ENCODE results near the gene PHACTR3. TPM values are rescaled to one million over a fixed set of nuclear protein-coding genes. Genes with fewer than 3 reads are reported as not detected.
A peak's percentile ranks its signal among the peaks of the same experiment; 100 is the strongest.

Gene PHACTR3
- total RNA-seq, 2 donors from 2014 or later = 0.86 to 24.2 TPM

DNA sequence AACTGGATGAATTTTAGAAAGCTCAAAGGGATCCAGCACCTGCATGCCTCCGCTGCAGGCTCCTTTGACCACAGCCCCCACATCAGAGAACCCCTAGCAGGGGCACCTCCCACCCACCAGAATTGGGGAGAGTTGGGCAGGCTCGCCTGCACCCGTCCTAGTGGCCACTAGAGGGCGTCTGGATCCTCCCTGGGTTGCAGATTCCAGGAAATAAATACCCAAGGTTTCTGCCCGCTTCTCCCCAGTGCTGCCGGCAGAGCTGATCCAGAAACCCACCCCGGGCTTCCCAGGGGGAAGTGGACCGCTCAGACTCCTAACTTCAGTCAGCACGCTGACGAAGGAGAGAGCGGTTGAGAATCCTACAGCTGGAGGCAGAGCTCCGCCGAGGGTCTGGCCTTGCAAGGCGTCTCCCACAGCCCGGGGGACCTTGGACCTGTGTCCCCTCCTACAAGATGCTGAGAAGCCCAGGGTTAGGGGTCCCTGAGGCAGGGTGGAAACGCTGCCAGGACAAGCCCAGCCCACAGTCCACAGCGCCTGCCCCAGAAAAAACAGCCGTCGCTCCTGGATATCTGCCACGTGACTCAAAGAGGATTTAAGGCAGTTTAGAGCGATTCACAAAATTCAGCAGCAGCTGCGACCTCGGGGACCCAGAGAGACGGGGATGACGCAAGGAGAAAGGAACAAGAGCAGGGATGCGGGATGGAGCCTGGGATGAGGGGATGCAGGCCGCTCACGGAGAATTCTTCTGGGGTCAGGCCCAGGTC, 32.6 kb upstream of the PHACTR3 start:
- no peaks in the 10 kb centered on the region for H3K36me3 ChIP-seq
- TF ChIP-seq, protein P1, sequence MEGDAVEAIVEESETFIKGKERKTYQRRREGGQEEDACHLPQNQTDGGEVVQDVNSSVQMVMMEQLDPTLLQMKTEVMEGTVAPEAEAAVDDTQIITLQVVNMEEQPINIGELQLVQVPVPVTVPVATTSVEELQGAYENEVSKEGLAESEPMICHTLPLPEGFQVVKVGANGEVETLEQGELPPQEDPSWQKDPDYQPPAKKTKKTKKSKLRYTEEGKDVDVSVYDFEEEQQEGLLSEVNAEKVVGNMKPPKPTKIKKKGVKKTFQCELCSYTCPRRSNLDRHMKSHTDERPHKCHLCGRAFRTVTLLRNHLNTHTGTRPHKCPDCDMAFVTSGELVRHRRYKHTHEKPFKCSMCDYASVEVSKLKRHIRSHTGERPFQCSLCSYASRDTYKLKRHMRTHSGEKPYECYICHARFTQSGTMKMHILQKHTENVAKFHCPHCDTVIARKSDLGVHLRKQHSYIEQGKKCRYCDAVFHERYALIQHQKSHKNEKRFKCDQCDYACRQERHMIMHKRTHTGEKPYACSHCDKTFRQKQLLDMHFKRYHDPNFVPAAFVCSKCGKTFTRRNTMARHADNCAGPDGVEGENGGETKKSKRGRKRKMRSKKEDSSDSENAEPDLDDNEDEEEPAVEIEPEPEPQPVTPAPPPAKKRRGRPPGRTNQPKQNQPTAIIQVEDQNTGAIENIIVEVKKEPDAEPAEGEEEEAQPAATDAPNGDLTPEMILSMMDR (IDR thresholded peaks at IDR 0.05) = peak; percentile 96 to 99
- H3K27ac ChIP-seq = peak overlapping the region; percentile 64 to 71
- H3K4me1 ChIP-seq = peaks cover 0 to 12% of the 10 kb centered on the region in 2 donors
- H3K4me3 ChIP-seq = peak overlapping the region; percentile 20 to 51
- no peaks in the 10 kb centered on the region for H3K27me3 ChIP-seq
- no peaks in the 10 kb centered on the region for H3K9me3 ChIP-seq
- peak; percentile 66 for DNase-seq (ENCODE audit: low spot score)

DNA sequence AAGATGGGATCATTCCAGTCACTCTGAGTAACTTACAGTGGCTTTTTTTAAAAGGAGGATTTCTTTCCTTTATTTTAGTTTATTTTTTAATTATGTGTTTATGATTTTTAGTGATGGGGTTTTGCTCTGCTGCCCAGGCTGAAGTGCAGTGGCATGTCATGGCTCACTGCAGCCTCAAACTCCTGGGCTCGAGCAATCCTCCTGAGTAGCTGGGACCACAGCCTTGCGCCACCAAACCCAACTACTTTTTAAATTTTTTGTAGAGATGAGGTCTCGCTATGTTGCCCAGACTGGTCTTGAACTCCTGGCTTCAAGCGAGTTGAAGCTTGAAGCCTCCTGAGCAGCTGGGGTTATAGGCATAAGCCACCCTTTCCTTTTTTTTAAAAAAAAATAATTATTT, 31.8 kb upstream of the PHACTR3 start:
- TF ChIP-seq, protein P1 (IDR thresholded peaks at IDR 0.05) = no peak
- Histone ChIP-seq H3K4me3 (no peak overlapping the region), H3K27me3 (no peaks in the 10 kb centered on the region), H3K4me1 (peaks cover 0 to 16% of the 10 kb centered on the region in 2 donors), H3K36me3 (no peaks in the 10 kb centered on the region), H3K9me3 (no peaks in the 10 kb centered on the region), H3K27ac (no peak overlapping the region)
- no peak for DNase-seq (ENCODE audit: low spot score)

DNA sequence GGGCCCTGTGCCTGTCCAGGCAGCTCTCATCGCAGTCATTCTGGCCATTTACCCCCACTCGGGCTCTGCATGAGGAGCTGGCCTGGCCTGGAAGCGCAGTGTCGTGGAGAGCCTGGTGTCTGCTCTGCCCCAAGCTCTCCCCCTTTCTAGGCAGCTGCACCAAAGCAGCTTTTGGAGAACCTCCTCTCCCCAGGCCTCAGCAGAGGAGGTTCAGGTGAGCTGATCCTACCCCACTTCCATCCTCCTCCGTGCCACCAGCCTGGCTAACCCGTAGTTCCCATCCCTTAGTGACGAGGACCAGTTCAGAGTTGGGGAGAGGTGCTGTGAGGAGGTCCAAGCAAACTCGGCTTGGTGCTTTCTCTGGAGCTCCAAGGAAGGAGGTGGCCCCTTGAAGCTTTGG, 30.5 kb upstream of the PHACTR3 start:
- TF ChIP-seq, protein P1 (IDR thresholded peaks at IDR 0.05) = no peak
- no peaks in the 10 kb centered on the region for H3K36me3 ChIP-seq
- no peak for DNase-seq (ENCODE audit: low spot score)
- no peaks in the 10 kb centered on the region for H3K9me3 ChIP-seq
- H3K27ac ChIP-seq = no peak overlapping the region
- H3K4me3 ChIP-seq = no peak overlapping the region
- H3K4me1 ChIP-seq = peaks cover 0 to 16% of the 10 kb centered on the region in 2 donors
- H3K27me3 ChIP-seq = no peaks in the 10 kb centered on the region

DNA sequence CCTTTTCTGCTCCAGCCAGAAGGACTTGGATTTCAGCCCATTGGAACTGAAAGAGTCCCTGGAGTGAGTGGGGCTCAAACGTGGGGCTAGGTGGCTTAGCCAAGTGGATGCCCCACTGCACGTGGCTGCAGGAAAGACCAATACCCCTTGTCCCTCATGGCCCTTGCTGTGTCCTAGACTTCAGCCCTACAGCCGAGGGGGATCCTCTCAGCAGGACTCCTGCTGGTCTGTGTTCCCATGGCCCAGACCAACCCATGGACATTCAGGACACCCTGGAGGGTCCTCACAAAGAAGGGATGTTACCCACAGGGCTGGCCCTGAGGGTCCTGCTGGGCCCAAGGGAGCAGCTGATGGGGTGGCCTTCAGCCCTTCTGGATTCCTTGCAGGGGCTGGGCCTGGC, 30.0 kb upstream of the PHACTR3 start:
- Histone ChIP-seq H3K4me3 (no peak overlapping the region), H3K4me1 (peaks cover 0 to 16% of the 10 kb centered on the region in 2 donors), H3K9me3 (no peaks in the 10 kb centered on the region), H3K27me3 (no peaks in the 10 kb centered on the region), H3K36me3 (no peaks in the 10 kb centered on the region), H3K27ac (no peak overlapping the region)
- no peak for DNase-seq (ENCODE audit: low spot score)
- TF ChIP-seq, protein P1 (IDR thresholded peaks at IDR 0.05) = no peak

DNA sequence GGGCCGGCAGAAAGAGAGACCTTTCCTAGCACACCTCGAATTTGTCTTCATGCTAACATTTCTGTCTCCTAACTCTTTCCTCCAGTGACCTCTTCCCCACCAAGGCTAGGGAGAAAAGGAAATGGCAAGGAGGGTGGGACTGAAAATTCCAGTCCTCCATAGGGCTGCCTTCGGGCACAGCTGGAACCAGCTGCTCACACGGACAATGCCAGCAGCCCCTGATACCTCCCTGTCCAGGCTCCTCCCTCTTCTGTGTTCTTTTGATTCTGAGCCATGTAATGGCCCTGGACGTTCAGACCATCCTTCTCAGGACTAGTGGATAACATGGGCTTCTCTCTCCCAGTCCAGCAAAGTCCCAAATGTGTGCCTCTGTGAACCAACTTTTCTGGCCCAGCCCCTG, 29.1 kb upstream of the PHACTR3 start:
- H3K9me3 ChIP-seq = no peaks in the 10 kb centered on the region
- TF ChIP-seq, protein P1 (IDR thresholded peaks at IDR 0.05) = no peak
- no peaks in the 10 kb centered on the region for H3K36me3 ChIP-seq
- no peaks in the 10 kb centered on the region for H3K27me3 ChIP-seq
- peaks cover 0 to 22% of the 10 kb centered on the region in 2 donors for H3K4me1 ChIP-seq
- H3K4me3 ChIP-seq = no peak overlapping the region
- H3K27ac ChIP-seq = no peak overlapping the region
- DNase-seq (ENCODE audit: low spot score) = no peak

DNA sequence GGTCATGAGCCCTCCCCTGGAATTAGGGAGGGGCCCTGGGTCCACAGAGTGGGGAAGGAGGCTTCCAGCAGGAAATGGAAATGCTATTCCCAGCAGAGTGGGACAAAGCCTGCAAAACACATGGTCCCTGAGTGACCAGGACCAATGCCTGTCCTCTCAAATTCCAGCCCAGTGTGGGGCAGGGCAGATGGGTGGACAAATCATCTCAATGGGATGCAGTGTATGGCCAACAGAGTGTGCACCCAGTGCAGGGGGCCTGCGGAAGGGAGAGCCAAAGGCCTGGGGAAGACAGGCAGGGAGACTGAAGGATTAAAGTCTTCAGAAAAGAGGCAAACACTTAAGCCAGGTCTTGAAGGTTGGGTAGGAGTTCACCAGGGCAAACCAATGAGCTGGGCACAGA, 28.7 kb upstream of the PHACTR3 start:
- Histone ChIP-seq H3K36me3 (no peaks in the 10 kb centered on the region), H3K27me3 (no peaks in the 10 kb centered on the region), H3K4me1 (peaks cover 0 to 27% of the 10 kb centered on the region in 2 donors), H3K27ac (no peak overlapping the region), H3K4me3 (no peak overlapping the region), H3K9me3 (no peaks in the 10 kb centered on the region)
- no peak for DNase-seq (ENCODE audit: low spot score)
- TF ChIP-seq, protein P1 (IDR thresholded peaks at IDR 0.05) = no peak

Measured in right atrium auricular region (tissue), 2 donors.